K562 (cell line): Measurements from ENCODE around the gene ADAR.

Experiments used
- FOXJ3 ChIP-seq: sonication (generic); formaldehyde crosslinking; IDR thresholded peaks from 2 replicates; pipeline ENCODE4 v1.4.0; 2020; ENCODE audit warnings: mild to moderate bottlenecking, missing genetic modification reagents
- GABPA ChIP-seq: fragments of 200-800 bp; sonication (Bioruptor generic); conservative IDR thresholded peaks from 2 replicates; pipeline ENCODE4 v1.6.1; 2016; ENCODE audit warnings: low read depth, missing genetic modification characterization, missing compliant biosample characterization
- MXI1 ChIP-seq: IDR thresholded peaks from 2 replicates; pipeline ENCODE4 v1.6.1; 2011; ENCODE audit warnings: low read depth, mild to moderate bottlenecking, improper control_type of control experiment, low read length
- NR2F6 ChIP-seq: fragments of 450-650 bp; formaldehyde crosslinking; IDR thresholded peaks from 2 replicates; pipeline ENCODE4 v1.4.0; 2020; ENCODE audit warnings: mild to moderate bottlenecking
- TF ChIP-seq, protein P1 (sequence below), 3 experiments: IDR thresholded peaks in 2 of 3; conservative IDR thresholded peaks in 1 of 3; 2 replicates each; pipeline ENCODE4 v1.5.1; 2011 to 2012; ENCODE audit warnings: low read length in 3 of 3, mild to moderate bottlenecking in 3 of 3, control low read depth in 2 of 3, improper control_type of control experiment in 1 of 3, inconsistent platforms in 1 of 3, low read depth in 1 of 3, mixed read lengths in 1 of 3, moderate library complexity in 1 of 3; ENCODE audit not compliant: insufficient read depth in 2 of 3
- TF ChIP-seq, protein P2 (sequence below): fragments of 250-450 bp; sonication (Bioruptor Pico); IDR thresholded peaks from 2 replicates; pipeline ENCODE4 v1.4.0; 2020

DNA sequence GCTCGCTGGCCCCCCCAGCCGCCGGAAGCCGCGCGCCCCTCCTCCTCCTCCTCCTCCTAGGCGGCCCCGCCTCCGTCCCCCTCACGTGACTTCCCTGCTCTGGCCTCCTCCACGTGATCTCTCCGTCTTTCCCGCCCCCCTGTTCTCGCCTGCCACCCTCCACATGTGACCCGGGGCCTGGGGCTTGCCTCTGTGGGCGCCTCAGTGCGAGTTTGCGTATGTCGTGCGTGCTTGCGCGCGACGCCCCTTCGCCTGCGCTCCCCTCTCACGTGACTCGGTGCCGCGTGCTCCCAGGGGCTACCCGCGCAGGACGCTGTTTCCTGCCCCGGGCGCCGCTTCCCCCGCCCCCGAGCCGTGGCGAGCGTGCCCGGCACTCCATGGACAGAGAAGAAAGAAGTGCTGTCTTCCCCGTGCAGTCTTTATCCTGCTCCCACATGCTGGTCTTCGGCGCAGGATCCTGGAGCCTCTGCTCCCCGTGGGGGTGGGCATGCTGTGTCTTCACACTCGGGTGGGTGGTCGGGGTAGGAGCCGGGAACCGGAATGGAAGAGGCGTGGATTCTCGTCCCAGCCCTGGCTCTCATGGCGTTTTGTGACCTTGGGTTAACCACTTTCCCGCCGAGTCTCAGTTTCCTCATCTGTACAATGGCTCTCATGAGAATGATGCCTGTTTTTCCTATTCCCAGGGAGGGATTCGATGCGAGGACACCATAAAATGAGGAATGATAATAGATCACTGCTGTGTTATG is 49.1 kb downstream of the ADAR start:
- TF ChIP-seq, protein P1, sequence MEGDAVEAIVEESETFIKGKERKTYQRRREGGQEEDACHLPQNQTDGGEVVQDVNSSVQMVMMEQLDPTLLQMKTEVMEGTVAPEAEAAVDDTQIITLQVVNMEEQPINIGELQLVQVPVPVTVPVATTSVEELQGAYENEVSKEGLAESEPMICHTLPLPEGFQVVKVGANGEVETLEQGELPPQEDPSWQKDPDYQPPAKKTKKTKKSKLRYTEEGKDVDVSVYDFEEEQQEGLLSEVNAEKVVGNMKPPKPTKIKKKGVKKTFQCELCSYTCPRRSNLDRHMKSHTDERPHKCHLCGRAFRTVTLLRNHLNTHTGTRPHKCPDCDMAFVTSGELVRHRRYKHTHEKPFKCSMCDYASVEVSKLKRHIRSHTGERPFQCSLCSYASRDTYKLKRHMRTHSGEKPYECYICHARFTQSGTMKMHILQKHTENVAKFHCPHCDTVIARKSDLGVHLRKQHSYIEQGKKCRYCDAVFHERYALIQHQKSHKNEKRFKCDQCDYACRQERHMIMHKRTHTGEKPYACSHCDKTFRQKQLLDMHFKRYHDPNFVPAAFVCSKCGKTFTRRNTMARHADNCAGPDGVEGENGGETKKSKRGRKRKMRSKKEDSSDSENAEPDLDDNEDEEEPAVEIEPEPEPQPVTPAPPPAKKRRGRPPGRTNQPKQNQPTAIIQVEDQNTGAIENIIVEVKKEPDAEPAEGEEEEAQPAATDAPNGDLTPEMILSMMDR (IDR thresholded peaks at IDR 0.05 in 2 of 3, conservative IDR thresholded peaks at IDR 0.05 in 1 of 3; ENCODE audit: insufficient read depth in 2 of 3, low read depth in 1 of 3, low read length in 3 of 3) = 0 out of 6 replicates have a peak, but pooled peaks of 1 of the 3 experiments have one; percentile 6
- TF ChIP-seq NR2F6 (CRISPR knock-in tag) (no peak), MXI1 (peak; percentile 40; the same call in 1 of the 2 replicates), FOXJ3 (CRISPR knock-in tag) (no peak), GABPA (tag) (peak; percentile 94)
- TF ChIP-seq, protein P2, sequence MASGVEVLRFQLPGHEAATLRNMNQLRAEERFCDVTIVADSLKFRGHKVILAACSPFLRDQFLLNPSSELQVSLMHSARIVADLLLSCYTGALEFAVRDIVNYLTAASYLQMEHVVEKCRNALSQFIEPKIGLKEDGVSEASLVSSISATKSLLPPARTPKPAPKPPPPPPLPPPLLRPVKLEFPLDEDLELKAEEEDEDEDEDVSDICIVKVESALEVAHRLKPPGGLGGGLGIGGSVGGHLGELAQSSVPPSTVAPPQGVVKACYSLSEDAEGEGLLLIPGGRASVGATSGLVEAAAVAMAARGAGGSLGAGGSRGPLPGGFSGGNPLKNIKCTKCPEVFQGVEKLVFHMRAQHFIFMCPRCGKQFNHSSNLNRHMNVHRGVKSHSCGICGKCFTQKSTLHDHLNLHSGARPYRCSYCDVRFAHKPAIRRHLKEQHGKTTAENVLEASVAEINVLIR = peak; percentile 86
